GM23338 (cell line): ENCODE measurements around the gene COTL1. TPM values are rescaled to one million over a fixed set of nuclear protein-coding genes. Genes with fewer than 3 reads are reported as not detected.

Experiments
- ATAC-seq: fragments of 200-7000 bp; cut with Tn5 transposase; 3 replicates; pipeline ENCODE4 v1.9.1; 2020
- DNase-seq: peaks from one replicate; pipeline ENCODE4 v3.0.0-alpha.2; 2015; ENCODE audit warnings: low spot score
- H2AFZ ChIP-seq: fragments of 200-600 bp; sonication (generic); 2 replicates; pipeline ENCODE4 v1.8.0; 2016; ENCODE audit warnings: antibody characterized with exemption, mild to moderate bottlenecking, moderate library complexity
- H3F3A ChIP-seq: fragments of 200-600 bp; sonication (generic); replicated peaks from 2 replicates; pipeline ENCODE4 v1.8.0; 2017; ENCODE audit warnings: antibody characterized with exemption, mixed run types, low read depth
- H3K27ac ChIP-seq: fragments of 200-600 bp; sonication (generic); 2 replicates; pipeline ENCODE4 v1.6.1; 2016; ENCODE audit warnings: low read depth
- H3K27me3 ChIP-seq: fragments of 200-600 bp; sonication (generic); 2 replicates; pipeline ENCODE4 v1.8.0; 2016; ENCODE audit warnings: mild to moderate bottlenecking, mixed run types, moderate library complexity; ENCODE audit not compliant: insufficient read depth
- H3K36me3 ChIP-seq: fragments of 200-600 bp; sonication (generic); 2 replicates; pipeline ENCODE4 v1.8.0; 2016; ENCODE audit warnings: mild to moderate bottlenecking; ENCODE audit not compliant: insufficient read depth
- H3K4me1 ChIP-seq: fragments of 200-600 bp; sonication (generic); 2 replicates; pipeline ENCODE4 v1.8.0; 2016; ENCODE audit warnings: mild to moderate bottlenecking, moderate library complexity; ENCODE audit not compliant: insufficient read depth
- H3K4me2 ChIP-seq: fragments of 200-600 bp; sonication (generic); 2 replicates; pipeline ENCODE4 v1.7.1; 2017; ENCODE audit warnings: mixed run types
- H3K4me3 ChIP-seq: fragments of 200-600 bp; sonication (generic); 2 replicates; pipeline ENCODE4 v1.6.1; 2016; ENCODE audit warnings: mixed run types
- H3K79me2 ChIP-seq: fragments of 200-600 bp; sonication (generic); replicated peaks from 2 replicates; pipeline ENCODE4 v1.8.0; 2017; ENCODE audit warnings: mild to moderate bottlenecking; ENCODE audit not compliant: insufficient read depth
- H3K9me2 ChIP-seq: fragments of 200-600 bp; sonication (generic); 2 replicates; pipeline ENCODE4 v1.8.0; 2017; ENCODE audit not compliant: insufficient read depth
- H4K20me1 ChIP-seq: fragments of 200-600 bp; sonication (generic); replicated peaks from 2 replicates; pipeline ENCODE4 v1.8.0; 2017; ENCODE audit warnings: mild to moderate bottlenecking; ENCODE audit not compliant: insufficient read depth
- H3K27ac Mint-ChIP-seq: 2 replicates; pipeline ENCODE4 v1.8.0; 2020; ENCODE audit warnings: inconsistent platforms, mild to moderate bottlenecking, moderate library complexity, mixed read lengths
- H3K27me3 Mint-ChIP-seq: 3 replicates; pipeline ENCODE4 v1.8.0; 2022; ENCODE audit warnings: low read depth, mild to moderate bottlenecking, moderate library complexity, mixed read lengths, inconsistent platforms; ENCODE audit not compliant: insufficient read depth, poor library complexity
- H3K36me3 Mint-ChIP-seq: 3 replicates; pipeline ENCODE4 v1.8.0; 2021; ENCODE audit warnings: low read depth, mild to moderate bottlenecking, inconsistent platforms, moderate library complexity, mixed read lengths
- H3K4me1 Mint-ChIP-seq: 3 replicates; pipeline ENCODE4 v1.8.0; 2020; ENCODE audit warnings: mild to moderate bottlenecking, inconsistent platforms, mixed read lengths
- H3K4me3 Mint-ChIP-seq: 3 replicates; pipeline ENCODE4 v1.8.0; 2021; ENCODE audit warnings: moderate library complexity, mild to moderate bottlenecking, inconsistent platforms, mixed read lengths
- H3K9me3 Mint-ChIP-seq: 3 replicates; pipeline ENCODE4 v1.8.0; 2020; ENCODE audit warnings: moderate library complexity, mild to moderate bottlenecking, inconsistent platforms, mixed read lengths
- CTCF ChIP-seq, 2 experiments: fragments of 200-600 bp in 1 of 2; sonication (generic) in 1 of 2; conservative IDR thresholded peaks; 2 replicates each; pipeline versions ENCODE4 v1.5.1 to v1.6.1; 2016 to 2017; ENCODE audit warnings: antibody characterized with exemption in 2 of 2, low read depth in 2 of 2, mild to moderate bottlenecking in 2 of 2, moderate library complexity in 1 of 2
- ETS1 ChIP-seq: IDR thresholded peaks from 2 replicates; pipeline ENCODE4 v1.6.1; 2016; ENCODE audit warnings: antibody characterized with exemption
- EZH2phosphoT487 ChIP-seq: fragments of 200-600 bp; sonication (generic); IDR thresholded peaks from one replicate; pipeline ENCODE4 v1.8.1; 2018; ENCODE audit warnings: antibody characterized with exemption; ENCODE audit not compliant: unreplicated experiment
- JUNB ChIP-seq: IDR thresholded peaks from one replicate; pipeline ENCODE4 v1.6.1; 2016; ENCODE audit warnings: antibody characterized with exemption; ENCODE audit not compliant: unreplicated experiment
- NANOG ChIP-seq: IDR thresholded peaks from 2 replicates; pipeline ENCODE4 v1.6.1; 2016; ENCODE audit warnings: antibody characterized with exemption, borderline replicate concordance
- REST ChIP-seq: IDR thresholded peaks from one replicate; pipeline ENCODE4 v1.6.1; 2018; ENCODE audit warnings: antibody characterized with exemption; ENCODE audit not compliant: unreplicated experiment
- ZNF114 ChIP-seq: fragments of 250-450 bp; sonication (Bioruptor Pico); IDR thresholded peaks from 2 replicates; pipeline ENCODE4 v1.5.0; 2020; ENCODE audit warnings: mild to moderate bottlenecking, moderate library complexity
- ZNF331 ChIP-seq: fragments of 250-450 bp; sonication (Bioruptor Pico); IDR thresholded peaks from 2 replicates; pipeline ENCODE4 v1.5.0; 2020; ENCODE audit warnings: low read depth, mild to moderate bottlenecking, moderate library complexity
- ZNF462 ChIP-seq: fragments of 250-450 bp; sonication (Bioruptor Pico); IDR thresholded peaks from 2 replicates; pipeline ENCODE4 v1.5.0; 2020; ENCODE audit warnings: mild to moderate bottlenecking, moderate library complexity
- polyA plus RNA-seq: library from polyadenylated mRNA; unstranded; fragments of >200 nt; fragmentation: Nextera tagmentation; extraction: Ambion mirVana; gene quantifications from 2 replicates; pipeline ENCODE4 v1.2.1, GENCODE V29; 2016
- total RNA-seq: library from RNA; depleted of rRNA; stranded (reverse); fragments of >200 nt; shearing (Covaris generic); gene quantifications from 2 replicates; pipeline ENCODE4 v1.2.3, GENCODE V29; 2014

The COTL1 gene
- total and polyA plus RNA-seq, 2 experiments from 2014 or later: 117 to 166 TPM

GRCh38 chr16:84611041-84611440 is 6.8 kb downstream of the COTL1 start:
- Histone ChIP-seq H3K27me3 (no peaks in the 10 kb centered on the region), H3K9me2 (no peaks in the 10 kb centered on the region), H3K36me3 (no peaks in the 10 kb centered on the region; the same call in 1 of the 2 replicates), H3K4me1 (no peaks in the 10 kb centered on the region; the same call in 1 of the 2 replicates), H2AFZ (no peak overlapping the region), H3F3A (0 out of 2 replicates have a peak, but pooled peaks cover 2% of the 10 kb centered on the region), H3K79me2 (peaks cover 93% of the 10 kb centered on the region), H3K27ac (no peak overlapping the region), H4K20me1 (peaks cover 34% of the 10 kb centered on the region), H3K4me3 (no peak overlapping the region), H3K4me2 (no peak overlapping the region)
- Mint-ChIP-seq H3K4me1 (peaks cover 26% of the 10 kb centered on the region), H3K27ac (no peak overlapping the region), H3K27me3 (peaks cover 10% of the 10 kb centered on the region), H3K36me3 (peaks cover 29% of the 10 kb centered on the region), H3K4me3 (no peak overlapping the region), H3K9me3 (no peaks in the 10 kb centered on the region)
- no peak for DNase-seq
- ATAC-seq: no peak
- no peak for TF ChIP-seq NANOG
- TF ChIP-seq ZNF114 (CRISPR knock-in tag): no peak
- TF ChIP-seq ZNF331 (CRISPR knock-in tag): no peak

- Mint-ChIP-seq H3K27ac (no peak overlapping the region), H3K4me3 (no peak overlapping the region), H3K27me3 (peaks cover 9% of the 10 kb centered on the region), H3K9me3 (peaks cover 1% of the 10 kb centered on the region; the same call in 2 of the 3 replicates), H3K36me3 (peaks cover 30% of the 10 kb centered on the region), H3K4me1 (peaks cover 20% of the 10 kb centered on the region)
- Histone ChIP-seq H3K4me3 (no peak overlapping the region), H3K4me1 (peaks cover under 1% of the 10 kb centered on the region; the same call in 1 of the 2 replicates), H3K36me3 (no peaks in the 10 kb centered on the region; the same call in 1 of the 2 replicates), H3K9me2 (no peaks in the 10 kb centered on the region), H4K20me1 (peaks cover 34% of the 10 kb centered on the region), H3K79me2 (peaks cover 93% of the 10 kb centered on the region), H3F3A (0 out of 2 replicates have a peak, but pooled peaks cover 2% of the 10 kb centered on the region), H3K27ac (no peak overlapping the region), H3K27me3 (no peaks in the 10 kb centered on the region), H3K4me2 (no peak overlapping the region), H2AFZ (no peak overlapping the region)
- DNase-seq: no peak
- ATAC-seq: no peak
- TF ChIP-seq ZNF331 (CRISPR knock-in tag): no peak
- no peak for TF ChIP-seq EZH2phosphoT487
- no peak for TF ChIP-seq REST
- TF ChIP-seq CTCF (conservative IDR thresholded peaks at IDR 0.05; ENCODE audit: low read depth in 2 of 2): no peak
- TF ChIP-seq JUNB: no peak
- TF ChIP-seq ETS1: no peak
- TF ChIP-seq ZNF462 (CRISPR knock-in tag): no peak
- no peak for TF ChIP-seq NANOG
Measured at GRCh38 chr16:84610376-84610775, 7.5 kb downstream of the COTL1 start.
